Measurements from ENCODE around the gene AHRR. TPM values are rescaled to one million over a fixed set of nuclear protein-coding genes. Genes with fewer than 3 reads are reported as not detected.

Gene AHRR
- total RNA-seq, 1 donor from 2014 or later: 0.53 TPM

DNA sequence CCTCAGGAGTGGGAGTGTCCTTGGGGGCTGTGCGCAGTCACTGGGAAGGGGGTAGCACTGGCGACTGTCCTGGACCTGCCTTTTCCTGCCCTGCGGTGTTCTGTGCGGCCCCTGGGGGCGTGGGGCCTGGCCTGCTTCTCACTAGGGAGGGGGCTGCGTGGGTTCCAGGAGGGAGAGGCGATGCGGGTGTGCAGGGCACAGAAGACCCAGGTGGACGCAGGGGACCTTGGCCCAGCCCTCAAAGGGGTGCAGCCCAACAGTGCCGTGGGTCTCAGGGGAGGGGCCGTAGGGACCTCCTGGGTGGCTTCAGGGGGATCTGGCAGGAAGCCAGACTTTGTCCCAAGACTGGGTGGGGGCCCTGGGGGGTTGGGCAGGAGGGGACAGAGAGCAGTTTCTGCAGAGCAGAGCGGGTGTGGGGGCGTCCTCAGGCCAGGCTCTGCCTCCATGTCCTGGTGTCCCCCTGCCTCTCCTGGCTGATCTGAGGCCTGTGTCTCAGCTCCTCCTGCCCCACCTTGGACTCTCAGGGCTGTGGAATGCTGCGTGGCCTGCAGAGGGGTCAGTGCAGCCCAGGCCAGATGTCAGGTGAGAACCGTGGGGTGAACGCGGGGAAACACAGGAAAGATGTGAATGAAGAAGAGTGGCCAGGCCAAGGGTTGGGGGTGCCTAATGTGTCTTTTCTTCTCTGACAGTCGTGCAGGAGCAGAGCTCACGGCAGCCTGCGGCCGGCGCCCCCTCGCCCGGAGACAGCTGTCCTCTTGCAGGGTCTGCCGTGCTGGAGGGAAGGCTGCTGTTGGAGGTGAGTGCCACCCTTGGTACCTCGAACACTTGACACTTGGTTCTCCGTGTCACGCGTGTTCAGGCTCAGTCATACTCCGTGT lies 54.6 kb downstream of the AHRR start:
- DNase-seq (ENCODE audit: low read depth) (no peak), FAIRE-seq (no peak)
- Histone ChIP-seq H3K36me3 (ENCODE audit: control insufficient read depth, insufficient read depth, low read length) (no peaks in the 10 kb centered on the region), H3K4me3 (ENCODE audit: low read depth, low read length) (no peak overlapping the region), H3K27me3 (ENCODE audit: control insufficient read depth, insufficient read depth, low read length) (no peaks in the 10 kb centered on the region)
- TF ChIP-seq, protein P1, sequence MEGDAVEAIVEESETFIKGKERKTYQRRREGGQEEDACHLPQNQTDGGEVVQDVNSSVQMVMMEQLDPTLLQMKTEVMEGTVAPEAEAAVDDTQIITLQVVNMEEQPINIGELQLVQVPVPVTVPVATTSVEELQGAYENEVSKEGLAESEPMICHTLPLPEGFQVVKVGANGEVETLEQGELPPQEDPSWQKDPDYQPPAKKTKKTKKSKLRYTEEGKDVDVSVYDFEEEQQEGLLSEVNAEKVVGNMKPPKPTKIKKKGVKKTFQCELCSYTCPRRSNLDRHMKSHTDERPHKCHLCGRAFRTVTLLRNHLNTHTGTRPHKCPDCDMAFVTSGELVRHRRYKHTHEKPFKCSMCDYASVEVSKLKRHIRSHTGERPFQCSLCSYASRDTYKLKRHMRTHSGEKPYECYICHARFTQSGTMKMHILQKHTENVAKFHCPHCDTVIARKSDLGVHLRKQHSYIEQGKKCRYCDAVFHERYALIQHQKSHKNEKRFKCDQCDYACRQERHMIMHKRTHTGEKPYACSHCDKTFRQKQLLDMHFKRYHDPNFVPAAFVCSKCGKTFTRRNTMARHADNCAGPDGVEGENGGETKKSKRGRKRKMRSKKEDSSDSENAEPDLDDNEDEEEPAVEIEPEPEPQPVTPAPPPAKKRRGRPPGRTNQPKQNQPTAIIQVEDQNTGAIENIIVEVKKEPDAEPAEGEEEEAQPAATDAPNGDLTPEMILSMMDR (IDR thresholded peaks at IDR 0.05; ENCODE audit: insufficient read depth, low read length, severe bottlenecking): no peak

GRCh38 chr5:376799-377325 lies 55.3 kb downstream of the AHRR start:
- DNase-seq (ENCODE audit: low read depth) (no peak), FAIRE-seq (no peak)
- TF ChIP-seq, protein P1 (IDR thresholded peaks at IDR 0.05; ENCODE audit: insufficient read depth, low read length, severe bottlenecking): no peak
- no peaks in the 10 kb centered on the region for H3K36me3 ChIP-seq (ENCODE audit: control insufficient read depth, insufficient read depth, low read length)
- no peaks in the 10 kb centered on the region for H3K27me3 ChIP-seq (ENCODE audit: control insufficient read depth, insufficient read depth, low read length)
- no peak overlapping the region for H3K4me3 ChIP-seq (ENCODE audit: low read depth, low read length)

DNA sequence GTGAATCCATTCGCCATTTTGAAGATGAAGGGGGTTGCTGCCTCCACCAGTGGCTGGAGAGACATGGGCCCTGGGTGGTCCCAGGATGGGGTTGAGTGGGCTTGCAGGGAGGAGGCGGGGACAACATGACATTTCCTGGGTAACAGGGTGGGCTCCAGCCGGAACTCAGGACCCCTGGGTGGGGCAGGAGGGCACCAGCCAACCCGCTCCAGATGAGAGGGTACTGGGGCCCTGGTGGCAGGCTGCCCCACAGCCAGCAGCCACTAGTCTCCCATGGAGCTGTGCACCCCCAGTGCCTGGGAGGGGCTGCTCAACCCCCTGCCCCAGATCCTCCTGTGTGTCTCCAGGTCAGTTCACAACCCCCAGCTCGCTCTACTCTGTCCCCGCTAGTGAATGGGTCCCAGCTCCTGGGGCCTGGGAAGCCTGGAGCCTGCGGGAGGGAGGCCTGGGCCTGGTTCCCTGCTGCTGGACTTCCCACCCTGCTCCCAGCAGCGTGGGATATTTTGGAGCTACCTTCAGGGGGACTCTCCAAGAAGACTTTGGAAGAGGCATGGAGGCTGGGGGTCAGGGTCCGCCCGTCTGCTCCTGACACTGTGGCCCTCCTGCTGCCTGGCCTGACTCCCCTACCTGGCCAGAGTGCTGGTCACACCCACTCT lies 55.9 kb downstream of the AHRR start:
- Histone ChIP-seq H3K4me3 (ENCODE audit: low read depth, low read length) (no peak overlapping the region), H3K27me3 (ENCODE audit: control insufficient read depth, insufficient read depth, low read length) (no peaks in the 10 kb centered on the region), H3K36me3 (ENCODE audit: control insufficient read depth, insufficient read depth, low read length) (no peaks in the 10 kb centered on the region)
- TF ChIP-seq, protein P1 (IDR thresholded peaks at IDR 0.05; ENCODE audit: insufficient read depth, low read length, severe bottlenecking): no peak
- DNase-seq (ENCODE audit: low read depth): no peak
- no peak for FAIRE-seq

- FAIRE-seq: no peak
- no peak for DNase-seq (ENCODE audit: low read depth)
- TF ChIP-seq, protein P1 (IDR thresholded peaks at IDR 0.05; ENCODE audit: insufficient read depth, low read length, severe bottlenecking): no peak
- H3K36me3 ChIP-seq (ENCODE audit: control insufficient read depth, insufficient read depth, low read length): no peaks in the 10 kb centered on the region
- H3K4me3 ChIP-seq (ENCODE audit: low read depth, low read length): no peak overlapping the region
- no peaks in the 10 kb centered on the region for H3K27me3 ChIP-seq (ENCODE audit: control insufficient read depth, insufficient read depth, low read length)
Measured at GRCh38 chr5:378301-378891, 56.9 kb downstream of the AHRR start.

DNA sequence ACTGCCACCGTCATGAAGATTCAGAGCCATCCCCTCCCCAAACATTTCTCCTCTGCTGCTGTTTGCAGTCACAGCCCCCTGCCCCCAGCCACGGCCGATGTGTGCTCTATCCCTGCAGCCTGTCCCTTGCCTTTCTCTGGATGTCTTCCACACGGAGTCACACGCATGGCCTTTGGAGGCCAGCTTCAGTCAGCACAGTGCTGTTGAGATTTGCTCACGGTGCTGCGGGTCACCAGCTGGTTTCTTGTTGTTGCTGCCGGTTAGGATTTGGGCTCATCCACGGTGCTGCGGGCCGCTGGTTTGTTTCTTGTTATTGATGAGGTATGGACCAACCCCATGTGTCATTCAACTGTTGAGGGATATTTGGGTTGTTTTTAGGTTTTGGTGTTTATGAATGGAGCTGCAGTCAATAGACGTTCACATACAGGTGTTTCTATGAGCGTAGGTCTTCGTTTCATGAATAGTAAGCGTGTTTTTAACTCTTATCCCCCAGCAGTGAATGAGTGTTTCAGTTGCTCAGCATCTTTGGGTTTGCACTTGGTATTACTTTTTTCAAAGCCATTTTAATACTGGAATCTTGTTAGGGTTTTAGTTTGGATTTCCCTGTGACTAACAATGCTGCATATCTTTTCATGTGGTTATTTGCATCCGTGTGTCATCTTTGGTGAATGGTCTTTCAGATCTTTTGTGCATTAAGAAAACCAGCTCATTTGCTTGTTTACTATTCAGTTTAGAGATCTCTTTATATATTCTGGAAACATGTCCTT lies 57.6 kb downstream of the AHRR start:
- FAIRE-seq: no peak
- no peaks in the 10 kb centered on the region for H3K27me3 ChIP-seq (ENCODE audit: control insufficient read depth, insufficient read depth, low read length)
- TF ChIP-seq, protein P1 (IDR thresholded peaks at IDR 0.05; ENCODE audit: insufficient read depth, low read length, severe bottlenecking): no peak
- H3K36me3 ChIP-seq (ENCODE audit: control insufficient read depth, insufficient read depth, low read length): no peaks in the 10 kb centered on the region
- no peak overlapping the region for H3K4me3 ChIP-seq (ENCODE audit: low read depth, low read length)
- DNase-seq (ENCODE audit: low read depth): no peak
